Hematopoietic multipotent progenitor cell treated with erythropoietin and hydrocortisone succinate and interleukin-3 and kit ligand, for 6 days (in vitro differentiated cells): ENCODE data around the gene CST9.
"Not testable (repeated sequence)": the region's sequence is repeated elsewhere in the genome, so short reads cannot be mapped to it uniquely, and the experiment has no call there.

Experiments used
- DNase-seq: peaks from one replicate; pipeline ENCODE4 v3.0.0-alpha.2; 2015

Gene CST9

GRCh38 chr20:23585808-23586734, 19.6 kb downstream of the CST9 start:
- no peak for DNase-seq

GRCh38 chr20:23585449-23585807, 20.3 kb downstream of the CST9 start:
- DNase-seq, result no peak

GRCh38 chr20:23584434-23585199, 21.1 kb downstream of the CST9 start:
- DNase-seq, result no peak

DNA sequence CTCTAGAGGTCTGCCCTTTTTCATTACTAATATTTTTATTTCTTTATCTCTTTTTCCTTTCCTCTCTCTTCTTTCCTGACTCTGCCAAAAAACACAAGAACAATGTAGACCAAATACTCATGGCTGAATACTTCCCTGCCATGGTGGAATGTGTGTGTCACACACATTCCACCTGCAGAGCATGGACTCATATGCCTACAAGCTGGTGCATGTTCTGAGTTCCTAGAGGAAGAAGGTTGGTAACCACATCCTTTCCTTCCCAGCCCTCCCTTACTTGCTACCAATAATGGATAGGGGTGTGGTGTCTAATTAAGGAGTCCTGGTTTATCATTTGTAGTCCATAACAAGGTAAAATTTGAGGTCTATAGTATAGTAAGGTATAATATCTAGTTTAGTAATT, 22.2 kb downstream of the CST9 start:
- DNase-seq, result no peak

DNA sequence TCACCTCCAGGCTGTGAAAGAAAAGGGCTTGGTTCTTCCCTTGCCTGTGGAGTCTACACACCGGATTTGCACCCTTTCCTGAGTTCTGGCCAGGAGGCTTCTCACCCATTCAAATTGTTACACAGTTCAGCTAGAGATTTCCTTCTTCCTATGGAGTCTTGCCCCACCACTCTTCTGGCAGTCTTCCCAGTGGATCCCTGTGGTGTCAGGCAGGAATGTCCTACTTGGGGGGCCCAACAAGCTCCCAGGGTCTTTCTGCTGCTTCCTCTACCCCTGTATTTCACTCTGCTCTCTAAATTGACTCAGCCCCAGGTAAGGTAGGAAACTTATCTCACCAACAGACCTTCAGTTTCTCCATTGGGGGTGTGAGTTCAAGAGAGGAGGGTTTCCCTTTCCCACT, 23.4 kb downstream of the CST9 start:
- DNase-seq, result no peak

- DNase-seq, result not testable (repeated sequence)
Measured at GRCh38 chr20:23581833-23582232, 23.9 kb downstream of the CST9 start.

DNA sequence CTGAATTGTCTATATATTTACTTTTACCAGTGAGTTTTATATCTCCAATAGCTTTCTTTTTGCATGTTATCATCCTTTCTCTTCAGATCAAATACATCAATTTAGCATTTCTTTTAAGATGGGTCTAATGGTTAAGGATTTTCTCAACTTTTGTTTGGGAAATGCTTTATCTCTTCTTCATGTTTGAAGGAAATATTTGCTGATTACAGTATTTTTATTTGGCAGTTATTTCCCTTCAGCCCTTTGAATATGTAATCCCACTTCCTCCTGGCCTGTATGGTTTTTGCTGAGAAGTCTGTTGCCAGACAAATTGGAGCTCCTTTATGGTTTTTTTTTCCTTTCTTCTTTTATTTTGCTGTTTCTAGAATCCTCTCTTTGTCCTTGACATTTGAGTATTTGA, 30.7 kb downstream of the CST9 start:
- DNase-seq, result no peak

GRCh38 chr20:23570178-23570760, 35.4 kb downstream of the CST9 start:
- DNase-seq, result no peak

- no peak for DNase-seq
Measured at GRCh38 chr20:23569570-23569969, 36.1 kb downstream of the CST9 start.

DNA sequence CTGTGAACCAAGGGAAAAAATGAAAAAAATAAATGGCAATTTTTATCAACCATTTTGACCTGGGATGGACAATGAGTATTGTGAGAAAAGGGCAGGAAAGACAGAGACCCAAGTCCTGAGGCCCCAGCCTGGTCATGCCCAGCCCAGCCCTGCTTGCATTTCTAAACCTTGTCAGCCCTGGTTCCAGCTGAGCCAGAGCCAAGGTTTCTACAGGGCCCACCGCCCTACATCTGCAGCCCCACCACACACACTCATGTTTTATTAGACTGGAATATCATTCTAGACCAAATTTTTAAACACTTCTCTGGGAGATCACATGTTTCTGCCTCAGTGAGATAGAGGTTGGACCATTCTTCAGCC, 36.8 kb downstream of the CST9 start:
- no peak for DNase-seq

GRCh38 chr20:23568320-23568970, 37.3 kb downstream of the CST9 start, which contains the start of gene CST9L:
Gene CST9L, minus strand, starts transcription at chr20:23568484. Its CDS starts 34 bp downstream, at chr20:23568450.
- DNase-seq, result peak; percentile 21

GRCh38 chr20:23566199-23566932, 39.4 kb downstream of the CST9 start:
- DNase-seq, result no peak

DNA sequence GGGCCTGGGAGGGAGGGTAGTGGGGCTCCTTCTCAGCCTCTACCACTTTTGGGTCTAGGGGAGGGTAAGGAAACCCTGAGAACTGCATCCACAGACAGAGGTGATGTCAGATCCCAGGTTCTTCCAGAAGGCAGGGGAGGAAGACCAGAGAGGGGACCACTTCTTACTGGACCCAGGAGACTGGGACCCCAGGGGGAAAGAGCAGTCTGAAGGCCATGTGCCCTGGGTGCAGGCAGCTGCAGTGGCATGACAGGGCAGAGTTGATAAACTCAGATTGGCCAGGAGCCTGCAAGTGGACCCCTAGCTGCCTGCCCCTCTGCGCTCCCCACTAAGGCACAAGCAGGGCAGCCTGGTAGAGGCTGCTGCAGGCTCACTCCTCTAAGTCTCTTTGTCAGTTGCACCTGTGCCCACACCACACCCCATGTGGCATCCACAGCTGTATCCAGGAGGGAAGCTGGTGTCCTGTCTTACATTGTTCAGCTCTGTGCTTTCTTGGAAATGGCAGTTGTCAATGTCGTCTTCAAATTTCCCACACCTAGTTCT, 40.1 kb downstream of the CST9 start:
- DNase-seq, result no peak

GRCh38 chr20:23564927-23565326, 40.8 kb downstream of the CST9 start:
- DNase-seq, result no peak

DNA sequence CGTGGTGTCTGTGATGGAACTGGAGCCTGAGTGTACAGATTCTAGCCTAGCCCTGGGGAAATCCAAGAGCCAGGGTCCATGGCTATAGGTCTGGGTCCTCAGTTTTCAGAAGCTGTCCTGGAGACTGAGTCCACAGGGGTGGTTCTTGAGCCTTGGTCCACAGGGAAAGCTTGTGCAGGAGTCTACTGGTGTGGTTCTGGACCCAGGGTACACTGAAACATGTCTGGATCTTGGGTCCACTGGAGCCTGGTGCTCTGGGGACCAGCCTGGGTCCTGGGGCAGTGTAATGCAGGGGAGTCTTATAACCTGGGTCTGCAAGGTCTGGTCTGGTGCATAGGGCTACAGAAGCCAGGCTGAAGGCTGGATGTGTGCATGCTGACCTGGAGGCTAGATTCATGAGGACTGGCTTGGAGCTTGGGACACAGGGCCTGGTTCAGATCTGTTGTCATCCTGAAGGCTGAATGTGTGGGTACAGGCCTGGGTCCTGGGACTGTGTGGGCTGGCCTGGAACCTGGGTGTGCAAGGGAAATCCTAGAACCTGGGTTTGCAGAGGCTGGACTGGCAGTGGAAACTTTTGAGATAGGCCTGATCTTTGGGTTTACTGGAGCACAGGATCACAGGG, 42.9 kb downstream of the CST9 start:
- DNase-seq, result no peak

DNA sequence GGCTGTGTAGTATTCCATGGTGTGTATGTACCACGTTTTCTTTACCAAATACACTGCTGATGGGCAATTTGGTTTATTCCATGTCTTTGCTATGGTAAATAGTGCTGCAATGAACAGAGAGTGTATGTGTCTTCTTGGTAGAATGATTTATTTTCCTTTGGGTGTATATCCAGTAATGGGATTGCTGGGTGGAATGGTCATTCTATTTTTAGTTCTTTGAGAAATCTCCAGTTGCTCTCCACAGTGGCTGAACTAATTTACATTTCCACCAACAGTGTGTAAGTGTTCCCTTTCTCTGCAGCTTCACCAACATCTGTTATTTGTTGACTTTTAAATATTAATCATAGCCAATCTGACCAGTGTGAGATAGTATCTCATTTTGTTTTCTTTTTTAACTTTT, 51.3 kb downstream of the CST9 start:
- DNase-seq, result no peak
